GM19452 (cell line): ENCODE measurements around the gene UNG.
"Not testable (repeated sequence)": the region's sequence is repeated elsewhere in the genome, so short reads cannot be mapped to it uniquely, and the experiment has no call there.

Source experiments
- ATAC-seq: cut with Tn5 transposase; IDR thresholded peaks from one replicate; pipeline ENCODE4 v1.9.1; 2021; ENCODE audit not compliant: unreplicated experiment

Gene UNG

GRCh38 chr12:109097435-109098182 lies at the start of gene UNG:
Gene UNG (plus strand): TSS chr12:109097597. CDS start chr12:109097680, 83 bp downstream.
- ATAC-seq = peak; percentile 80

- ATAC-seq = not testable (repeated sequence)
Observed at GRCh38 chr12:109048706-109049105, 48.7 kb upstream of the UNG start.

GRCh38 chr12:109049794-109050193 lies 47.6 kb upstream of the UNG start:
- not testable (repeated sequence) for ATAC-seq

GRCh38 chr12:109052097-109052413 lies 45.3 kb upstream of the UNG start:
- no peak for ATAC-seq

GRCh38 chr12:109052414-109053323 lies 44.7 kb upstream of the UNG start, which contains the start of gene USP30:
Gene USP30 (plus strand): TSS chr12:109052576. CDS start chr12:109052679, 103 bp downstream.
- ATAC-seq = peak; percentile 62

GRCh38 chr12:109053382-109054123 lies 43.8 kb upstream of the UNG start:
- ATAC-seq = no peak

- ATAC-seq = not testable (repeated sequence)
Observed at GRCh38 chr12:109054124-109054513, 43.3 kb upstream of the UNG start.

GRCh38 chr12:109054520-109054919 lies 42.9 kb upstream of the UNG start:
- no peak for ATAC-seq

GRCh38 chr12:109056891-109057290 lies 40.5 kb upstream of the UNG start:
- no peak for ATAC-seq

GRCh38 chr12:109057376-109057775 lies 40.0 kb upstream of the UNG start:
- no peak for ATAC-seq

GRCh38 chr12:109058773-109059172 lies 38.6 kb upstream of the UNG start:
- ATAC-seq = no peak

GRCh38 chr12:109064143-109064542 lies 33.3 kb upstream of the UNG start:
- ATAC-seq = no peak

- ATAC-seq = no peak
Observed at GRCh38 chr12:109065154-109065852, 32.1 kb upstream of the UNG start.

- ATAC-seq = no peak
Observed at GRCh38 chr12:109065853-109066193, 31.6 kb upstream of the UNG start.

GRCh38 chr12:109069307-109070271 lies 27.8 kb upstream of the UNG start:
- no peak for ATAC-seq

GRCh38 chr12:109074866-109075265 lies 22.5 kb upstream of the UNG start:
- no peak for ATAC-seq

GRCh38 chr12:109082751-109083150 lies 14.6 kb upstream of the UNG start:
- no peak for ATAC-seq

- ATAC-seq = no peak
Observed at GRCh38 chr12:109084425-109084824, 13.0 kb upstream of the UNG start.

- ATAC-seq = no peak
Observed at GRCh38 chr12:109085590-109085989, 11.8 kb upstream of the UNG start.

- no peak for ATAC-seq
Observed at GRCh38 chr12:109087250-109087649, 10.1 kb upstream of the UNG start.
